ENCODE results near the gene ZNF74.

Gene ZNF74

DNA sequence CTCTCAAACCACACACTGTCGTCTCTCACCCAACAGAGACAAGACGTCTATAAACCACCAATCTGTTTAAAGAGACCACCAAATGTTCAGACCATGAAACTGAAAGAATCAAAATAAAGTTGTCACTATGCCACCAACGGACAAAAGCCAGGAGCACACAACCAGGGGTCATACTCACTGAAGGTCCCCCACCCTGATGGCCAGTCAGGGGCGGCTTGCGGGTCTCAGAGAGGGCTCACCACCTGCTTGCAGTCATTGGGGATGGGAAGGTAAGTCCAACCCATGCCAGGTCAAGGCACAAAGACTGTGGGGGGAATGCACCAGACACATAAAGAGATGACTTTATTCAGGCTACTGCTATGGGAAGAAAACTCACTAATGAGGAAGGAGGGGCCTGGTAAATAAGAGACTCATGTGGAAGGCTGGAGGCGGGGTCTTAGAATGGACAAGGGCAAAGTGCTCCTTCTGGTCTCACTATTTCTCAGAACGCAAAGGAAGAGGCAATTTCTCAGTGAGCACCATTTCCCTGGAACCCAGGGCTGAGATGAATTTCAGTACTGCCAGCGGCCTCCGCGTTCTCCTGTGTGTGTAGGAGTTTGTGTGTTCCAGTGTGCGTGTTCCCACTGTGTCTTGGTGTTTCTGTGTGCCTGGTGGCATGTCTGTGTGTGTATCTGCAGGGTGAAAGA is 26.3 kb downstream of the ZNF74 start:
- no peak for DNase-seq (ENCODE audit: low read depth)

DNA sequence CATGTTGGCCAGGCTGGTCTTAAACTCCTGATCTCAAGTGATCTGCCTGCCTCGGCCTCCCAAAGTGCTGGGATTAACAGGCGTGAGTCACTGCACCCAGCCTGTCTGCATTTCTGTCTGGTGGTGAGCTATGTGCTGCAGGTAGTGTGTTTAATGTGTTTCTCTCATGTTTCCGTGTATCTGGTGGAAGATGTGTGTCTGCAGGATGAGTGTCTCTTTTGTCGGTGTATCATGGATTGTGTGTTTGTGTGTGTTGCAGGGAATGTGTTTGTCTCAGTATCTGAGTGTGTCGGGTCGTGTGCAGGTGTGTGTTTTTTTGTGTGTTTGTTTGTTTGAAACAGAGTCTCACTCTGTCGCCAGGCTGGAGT is 27.5 kb downstream of the ZNF74 start:
- DNase-seq (ENCODE audit: low read depth), result no peak

DNA sequence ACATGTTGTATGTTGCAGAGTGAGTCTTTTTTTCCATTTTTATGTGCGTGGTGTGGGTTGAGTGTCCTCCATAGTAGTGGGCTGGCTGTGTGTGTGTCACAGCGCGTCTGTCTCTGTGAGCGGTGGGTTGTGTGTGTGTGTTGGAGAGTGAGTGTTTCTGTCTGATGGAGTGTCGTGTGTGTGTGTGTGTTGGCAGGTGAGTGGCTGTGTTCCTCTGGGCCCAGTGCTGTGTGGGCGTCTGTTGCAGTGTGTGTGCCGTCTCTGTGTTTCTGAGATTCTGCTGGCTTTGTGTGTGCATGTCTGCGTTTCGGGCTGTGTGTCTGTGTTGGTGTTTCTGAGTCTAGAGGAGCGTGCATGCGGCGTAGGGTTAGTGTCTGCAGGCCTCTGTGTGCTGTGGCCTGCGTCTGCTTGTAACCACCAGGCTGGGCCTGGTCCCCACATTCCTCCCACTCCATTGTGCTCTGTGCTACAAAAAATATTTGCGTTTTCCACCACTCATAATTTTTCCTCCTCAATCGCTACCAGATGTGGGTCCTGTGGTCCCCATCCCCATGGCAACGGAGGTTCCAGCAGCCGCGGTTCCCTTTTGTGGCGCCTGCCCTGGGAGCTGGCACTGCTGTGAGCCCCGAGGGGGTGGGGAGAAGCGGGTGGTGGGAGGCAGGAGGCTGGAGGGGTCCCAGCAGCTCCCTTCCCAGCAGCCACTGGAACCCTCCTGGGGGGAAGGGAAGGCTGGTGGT is 28.5 kb downstream of the ZNF74 start:
- DNase-seq (ENCODE audit: low read depth), result no peak

DNA sequence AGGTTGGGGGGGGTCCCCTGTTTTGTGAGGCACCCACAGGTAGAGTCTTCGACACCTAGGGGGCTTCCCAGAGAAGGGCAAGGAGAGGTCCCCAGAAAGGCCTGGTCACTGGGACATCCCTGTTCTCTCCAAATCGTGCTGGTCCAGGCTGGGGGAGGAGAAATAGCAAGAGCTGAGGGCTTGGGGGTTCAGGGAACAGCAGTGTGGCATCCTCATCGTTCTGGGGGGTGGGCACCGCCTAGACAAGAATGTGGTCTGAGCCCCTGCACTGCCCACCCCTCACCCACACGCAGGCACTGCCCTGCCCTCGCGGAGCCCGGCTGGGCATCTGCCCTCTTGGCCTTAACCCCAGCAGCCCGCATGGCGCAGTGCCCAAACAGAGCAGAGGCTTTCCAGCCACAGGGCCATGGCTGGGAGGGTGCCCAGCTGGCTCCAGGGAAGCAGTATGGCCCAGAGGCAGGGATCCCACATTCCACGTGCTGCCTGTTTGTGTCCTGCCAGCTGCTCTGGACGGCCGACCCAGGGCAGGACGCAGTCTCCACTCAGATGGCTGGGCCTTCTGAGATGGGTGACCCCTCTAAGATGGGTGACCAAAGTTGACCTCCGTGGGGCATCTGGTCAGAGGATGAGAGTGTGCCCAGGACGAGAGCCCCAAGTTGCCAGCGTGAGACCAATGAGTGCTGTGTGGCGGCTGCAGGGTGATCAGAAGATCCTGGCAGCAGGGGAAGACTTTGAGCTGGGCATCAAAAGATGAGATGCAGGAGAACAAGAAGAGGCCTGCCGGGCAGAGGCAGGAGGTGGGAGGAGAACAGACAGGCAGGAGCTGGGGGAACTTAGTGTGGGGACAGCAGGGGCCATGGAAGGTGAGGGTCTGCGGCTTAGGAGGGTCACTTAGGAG is 29.3 kb downstream of the ZNF74 start:
- DNase-seq (ENCODE audit: low read depth), result no peak

DNA sequence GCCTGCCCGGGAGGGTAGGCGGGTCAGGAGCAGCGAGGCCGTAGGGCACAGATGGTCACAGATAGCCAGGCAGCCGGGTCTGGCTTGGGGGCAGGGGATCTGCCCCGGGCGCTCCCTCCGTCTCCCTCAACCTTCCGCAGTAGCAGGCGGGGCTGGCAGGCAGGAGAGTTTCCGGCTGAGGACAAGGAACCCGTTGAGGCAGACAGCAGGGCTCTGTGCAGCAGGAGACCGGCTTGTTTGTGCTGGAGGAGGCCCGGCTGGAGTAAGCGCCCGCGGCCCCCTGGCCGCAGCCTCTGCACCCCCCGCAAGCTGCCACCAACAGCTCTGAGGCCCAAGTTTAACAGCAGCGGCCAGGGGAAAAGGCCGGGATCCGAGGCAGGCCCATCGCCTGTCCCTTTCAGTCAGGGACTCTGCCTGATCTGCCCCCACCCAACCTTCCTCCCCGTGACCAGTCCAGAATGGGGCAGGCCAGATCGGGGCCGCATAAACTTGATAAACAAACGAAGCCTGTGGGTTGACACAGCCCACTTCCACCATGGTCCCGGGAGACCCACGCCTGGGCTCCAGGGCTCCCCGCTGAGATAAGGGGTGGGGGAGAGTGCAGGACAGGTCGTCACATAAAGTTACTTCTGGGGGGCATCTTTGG is 30.1 kb downstream of the ZNF74 start:
- DNase-seq (ENCODE audit: low read depth), result no peak

DNA sequence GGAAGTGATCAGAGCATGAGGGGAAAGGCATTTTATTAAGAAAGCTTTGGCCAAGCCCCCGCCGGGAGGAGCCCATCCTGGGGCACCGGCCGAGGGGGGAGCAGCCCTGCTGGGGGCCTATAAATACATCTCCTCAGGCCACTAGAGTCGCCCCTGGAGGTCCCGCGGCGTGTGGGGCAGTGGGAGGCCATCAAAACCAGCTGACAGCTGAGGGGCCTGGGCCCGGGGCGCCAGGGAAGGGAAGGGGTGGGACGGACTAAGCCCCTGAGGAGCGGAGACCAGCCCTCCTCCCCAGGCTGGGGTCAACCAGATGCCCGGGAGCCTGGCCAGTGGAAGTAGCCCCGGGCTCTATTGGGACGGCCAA is 30.6 kb downstream of the ZNF74 start:
- DNase-seq (ENCODE audit: low read depth), result no peak

DNA sequence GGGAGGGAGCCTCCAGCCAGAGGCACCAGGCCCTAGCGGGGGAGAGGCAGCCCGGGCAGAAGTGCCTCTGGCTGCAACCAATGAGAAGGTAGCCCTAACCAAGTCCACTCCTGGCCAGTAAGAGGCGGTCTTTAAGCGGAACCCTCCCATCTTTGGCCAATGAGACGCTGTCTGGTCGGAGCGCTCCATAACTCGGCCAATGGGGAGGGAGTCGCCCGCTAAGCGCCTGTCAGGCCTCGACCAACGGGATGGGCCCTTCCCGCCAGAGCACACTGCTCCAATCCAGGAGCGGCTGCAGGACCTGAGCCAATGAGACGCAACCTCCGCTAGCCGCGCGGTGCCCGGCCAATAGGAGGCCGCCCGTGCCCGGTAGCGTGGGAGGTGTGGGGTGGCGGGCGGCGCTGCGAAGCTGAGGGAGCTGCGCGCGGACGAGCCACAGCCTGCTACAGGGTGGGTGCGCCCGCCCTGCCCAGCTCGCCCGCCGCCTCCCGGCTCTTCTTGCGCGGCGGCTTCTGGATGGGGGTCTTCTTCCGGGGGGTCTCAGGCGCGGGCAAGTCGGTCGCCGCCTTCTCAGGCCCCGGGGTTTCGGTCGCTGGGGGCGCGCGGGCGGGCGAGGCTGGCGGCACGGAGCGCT is 31.1 kb downstream of the ZNF74 start:
- DNase-seq (ENCODE audit: low read depth), result no peak

DNA sequence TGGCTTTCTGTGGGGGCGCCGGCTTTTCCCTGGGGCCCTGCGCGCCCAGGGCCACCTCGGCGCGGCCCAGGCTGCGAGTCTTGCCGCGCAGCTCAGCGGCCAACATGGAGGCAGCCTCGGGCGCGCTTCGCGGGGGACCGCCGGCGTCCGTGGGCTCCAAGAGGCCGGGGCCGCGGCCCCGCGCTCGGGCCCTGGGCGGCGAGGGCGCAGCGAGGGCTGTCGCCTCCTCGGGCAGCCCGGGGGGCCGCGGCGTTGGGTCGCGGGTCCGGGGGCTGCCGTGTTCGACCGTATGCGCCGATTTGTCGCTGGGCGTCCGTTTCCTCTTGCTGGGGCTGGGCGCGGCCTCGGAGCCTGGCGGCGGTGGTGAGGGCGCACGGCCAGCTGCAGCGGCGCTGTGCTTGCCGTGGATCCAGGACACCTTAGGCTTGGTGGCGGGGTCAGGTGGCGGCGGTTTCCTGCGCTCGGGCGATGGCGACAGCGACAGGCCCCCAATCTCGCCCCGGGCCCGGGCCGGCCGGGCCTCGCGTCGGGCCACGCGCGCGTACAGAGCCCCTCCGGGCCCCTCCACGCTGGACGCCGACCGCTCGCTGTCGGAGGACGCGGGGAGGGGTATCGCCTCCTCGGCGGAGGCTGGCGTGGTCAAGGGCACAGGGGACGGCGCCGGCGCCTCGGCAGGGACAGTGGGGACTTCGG is 31.8 kb downstream of the ZNF74 start:
- no peak for DNase-seq (ENCODE audit: low read depth)

DNA sequence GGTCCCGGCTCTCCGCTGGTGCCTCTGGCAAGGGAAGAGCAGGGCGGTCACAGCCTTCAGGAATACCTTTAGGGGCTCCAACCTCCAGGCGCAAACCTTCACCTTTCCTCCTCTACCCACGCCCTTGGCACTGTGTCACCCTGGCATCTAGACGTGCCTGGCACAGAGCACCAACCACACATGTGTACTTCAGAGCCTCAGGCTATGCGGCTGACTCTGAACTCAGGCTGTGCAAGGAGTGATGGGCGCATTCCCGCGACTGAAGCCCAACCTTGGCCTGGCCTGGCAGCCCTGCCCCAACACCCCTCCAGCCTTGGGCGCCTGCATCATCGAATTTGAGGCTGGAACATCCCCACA is 32.3 kb downstream of the ZNF74 start:
- DNase-seq (ENCODE audit: low read depth), result no peak

DNA sequence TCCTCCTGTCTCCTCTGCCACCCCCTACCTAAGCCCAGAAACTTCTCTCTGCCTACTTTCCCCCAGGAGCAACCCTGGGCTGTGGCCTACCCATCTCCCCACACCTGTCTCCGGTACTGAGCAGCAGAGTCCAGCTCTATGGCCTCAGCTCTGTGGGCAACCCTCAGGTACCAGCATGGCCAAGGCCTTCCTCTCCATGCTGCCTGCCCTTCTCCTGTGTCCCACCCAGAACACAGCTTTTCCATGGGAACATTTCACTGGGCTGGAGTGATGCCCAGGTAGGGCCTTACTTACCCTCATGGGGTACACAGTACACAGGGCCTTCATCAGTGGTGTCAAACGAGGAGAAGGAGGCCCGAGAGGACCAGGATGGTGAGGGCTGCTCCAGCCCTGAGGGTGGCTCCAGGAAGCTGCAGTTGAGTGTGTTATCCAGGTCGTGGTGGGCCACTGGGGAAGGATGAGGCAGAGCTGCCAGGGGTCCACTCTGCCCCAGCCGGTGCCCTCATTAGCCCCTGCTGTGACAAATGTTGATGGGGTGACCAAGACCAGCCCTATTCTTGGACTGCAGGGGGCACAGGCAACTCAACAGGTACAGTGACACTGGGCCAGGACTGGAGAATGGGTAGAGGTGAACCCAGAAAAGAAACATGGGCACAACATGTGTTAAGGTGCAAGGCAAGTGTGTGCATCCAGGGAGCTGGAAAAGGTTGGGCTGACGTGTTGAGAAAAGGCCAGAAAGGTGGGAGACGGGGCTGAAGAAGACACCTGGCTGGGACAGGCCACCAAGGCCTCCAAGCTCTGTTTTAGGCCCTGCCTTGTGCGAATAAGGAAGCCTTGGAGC is 33.4 kb downstream of the ZNF74 start:
- no peak for DNase-seq (ENCODE audit: low read depth)

DNA sequence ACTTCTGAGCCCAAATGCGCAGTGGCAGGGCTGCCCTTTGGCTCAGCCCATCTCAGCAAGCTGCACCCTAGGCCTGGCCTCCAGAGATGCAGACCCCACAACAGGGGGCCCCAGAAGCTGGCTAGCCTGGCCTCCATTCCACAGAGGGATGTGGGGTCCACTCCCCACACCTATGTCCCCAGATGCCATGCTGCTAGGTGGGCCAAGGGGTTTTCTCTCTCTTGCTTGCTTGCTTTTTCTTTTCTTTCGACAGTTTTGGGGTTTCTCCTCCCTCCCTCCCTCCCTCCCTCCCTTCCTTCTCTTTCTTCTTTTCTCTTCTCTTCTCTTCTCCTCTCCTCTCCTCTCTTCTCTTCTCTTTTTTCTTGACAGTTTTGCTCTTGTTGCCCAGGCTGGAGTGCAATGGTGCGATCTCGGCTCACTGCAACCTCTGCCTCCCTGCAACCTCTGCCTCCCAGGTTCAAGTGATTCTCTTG is 34.0 kb downstream of the ZNF74 start:
- DNase-seq (ENCODE audit: low read depth), result no peak

DNA sequence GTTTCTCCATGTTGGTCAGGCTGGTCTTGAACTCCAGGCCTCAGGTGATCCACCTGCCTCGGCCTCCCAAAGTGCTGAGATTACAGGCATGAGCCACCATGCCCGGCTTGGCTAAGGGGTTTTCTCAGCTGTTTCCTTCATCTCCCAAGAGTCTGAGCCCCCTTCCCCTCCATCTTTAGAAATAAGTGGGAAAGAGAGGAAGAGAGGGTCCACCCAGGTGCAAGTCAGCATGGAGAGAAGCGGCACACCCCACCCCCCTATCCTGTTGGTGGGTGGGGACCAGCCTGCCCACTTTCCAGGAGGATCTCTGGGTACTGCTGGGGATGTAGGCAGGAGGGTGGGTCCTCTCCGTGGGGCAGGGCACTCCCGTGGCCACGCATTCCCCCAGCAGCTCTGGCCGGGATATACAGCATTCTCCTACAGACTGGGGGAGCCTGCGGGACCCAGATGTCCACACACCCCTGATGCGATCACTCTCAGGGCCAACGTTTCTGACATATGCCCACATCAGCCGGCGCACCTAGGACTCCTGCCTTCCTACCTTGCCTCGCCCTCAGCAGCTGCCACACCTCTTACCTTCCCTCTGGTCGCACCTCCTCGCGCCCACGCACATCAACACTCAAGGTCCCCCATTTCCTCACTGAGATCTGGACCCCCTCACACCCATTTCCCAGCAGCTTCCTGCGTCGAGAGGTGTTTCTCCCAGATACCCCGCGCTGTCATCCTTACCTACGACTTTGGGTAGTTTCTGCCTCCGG is 34.7 kb downstream of the ZNF74 start:
- no peak for DNase-seq (ENCODE audit: low read depth)

DNA sequence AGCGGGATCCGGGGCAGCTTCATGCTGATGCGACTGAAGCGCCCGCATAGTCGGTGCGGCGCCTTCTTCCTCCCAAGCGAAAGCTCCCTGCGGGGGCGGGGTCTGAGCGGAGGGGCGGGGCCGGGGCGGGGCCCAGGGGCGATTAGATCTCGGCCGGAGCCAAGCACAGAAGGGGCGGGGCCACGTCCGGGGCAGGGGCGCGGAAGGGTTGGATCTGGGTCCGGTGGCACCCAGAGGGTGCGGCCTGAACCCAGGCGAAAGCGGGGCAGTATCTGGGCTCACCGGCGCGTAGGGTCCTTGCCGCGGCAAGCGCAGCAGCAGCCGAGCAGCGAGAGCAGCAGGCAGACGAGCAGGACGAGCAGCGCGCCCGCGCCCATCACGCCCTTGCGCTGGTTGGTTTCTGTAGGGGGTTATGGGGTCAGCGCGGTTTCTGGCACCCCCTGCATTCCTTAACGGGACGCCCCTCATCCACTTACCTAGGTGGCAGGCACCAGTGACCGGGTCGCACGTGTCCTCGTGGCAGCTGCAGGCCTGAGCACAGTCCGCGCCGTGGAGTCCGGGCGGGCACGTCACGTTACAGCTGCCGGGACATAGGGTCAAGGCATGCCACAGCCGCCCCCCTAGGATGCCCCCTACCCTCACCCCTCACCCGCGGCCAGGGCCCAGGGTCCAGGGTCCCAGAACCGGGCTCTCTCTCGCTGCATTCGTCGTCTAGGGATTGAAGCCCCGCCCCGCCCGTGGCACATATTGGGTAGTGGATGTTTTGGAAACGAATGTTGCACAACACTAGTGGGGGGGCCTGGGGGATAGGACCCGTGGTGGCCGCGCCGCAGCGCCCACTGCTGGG is 35.5 kb downstream of the ZNF74 start:
- peak; percentile 71 for DNase-seq (ENCODE audit: low read depth)

DNA sequence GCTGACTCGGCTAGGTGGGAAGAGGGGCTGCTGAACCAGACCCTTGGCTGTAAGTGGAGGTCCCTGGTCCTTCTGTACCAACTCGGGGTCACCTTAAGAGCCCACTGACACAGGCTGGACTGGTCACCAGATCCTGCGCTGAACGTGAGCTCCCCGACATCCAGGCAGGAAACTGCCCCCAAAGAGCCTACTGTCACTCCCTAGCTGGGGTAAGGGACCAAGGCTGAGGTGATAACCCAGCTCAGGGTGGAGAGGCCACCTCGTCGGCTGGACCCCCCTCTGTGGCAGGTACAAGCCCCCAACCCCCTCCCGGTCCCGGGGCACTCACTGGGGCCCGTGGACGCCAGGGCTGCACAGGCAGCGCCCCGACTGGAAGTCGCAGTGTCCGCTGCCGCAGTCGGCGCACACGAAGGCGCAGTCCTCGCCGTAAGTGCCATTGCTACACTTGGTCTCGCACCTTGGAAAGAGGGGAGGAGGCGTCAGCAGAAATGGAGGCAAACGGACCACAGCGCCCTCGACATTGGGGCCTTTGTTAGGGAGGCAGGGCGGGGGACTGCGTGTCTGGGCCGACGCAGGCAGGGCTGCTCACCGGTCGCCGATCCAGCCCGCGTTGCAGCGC is 36.3 kb downstream of the ZNF74 start:
- DNase-seq (ENCODE audit: low read depth), result no peak

DNA sequence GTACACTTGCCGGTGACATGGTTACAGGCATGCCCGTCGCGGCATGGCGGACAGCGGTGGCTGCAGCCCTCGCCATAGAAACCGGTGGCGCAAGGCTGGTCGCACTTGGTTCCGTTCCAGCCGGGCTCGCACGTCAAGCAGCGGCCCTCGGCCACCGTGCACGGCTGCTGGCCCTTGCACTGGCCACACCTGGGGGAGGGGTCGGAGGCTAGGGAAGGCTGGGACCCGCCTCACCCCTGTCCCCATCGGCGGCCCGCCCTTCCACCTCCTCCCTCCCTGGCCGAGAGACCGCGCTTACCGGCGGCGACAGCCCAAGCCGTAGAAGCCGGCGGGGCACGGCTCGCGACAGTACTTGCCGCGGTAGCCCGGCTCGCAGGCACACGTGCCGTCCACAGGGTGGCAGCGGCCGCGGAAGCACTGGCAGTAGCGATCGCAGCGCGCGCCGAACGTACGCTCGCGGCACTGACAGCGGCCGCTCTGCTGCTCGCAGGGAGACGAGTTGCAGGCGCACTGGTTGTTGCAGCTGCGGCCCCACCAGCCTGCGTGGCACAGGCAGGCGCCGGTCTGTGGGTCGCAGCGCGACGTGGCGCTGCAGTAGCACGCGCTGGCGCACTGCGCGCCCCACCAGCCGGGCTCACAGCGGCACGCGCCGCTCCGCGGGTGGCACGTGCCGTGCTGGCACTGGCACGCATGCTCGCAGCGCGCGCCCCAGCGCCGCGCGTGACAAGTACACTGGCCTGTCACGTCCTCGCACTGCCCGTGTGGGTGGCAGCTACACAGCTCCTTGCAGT is 37.0 kb downstream of the ZNF74 start:
- peak; percentile 49 for DNase-seq (ENCODE audit: low read depth)

DNA sequence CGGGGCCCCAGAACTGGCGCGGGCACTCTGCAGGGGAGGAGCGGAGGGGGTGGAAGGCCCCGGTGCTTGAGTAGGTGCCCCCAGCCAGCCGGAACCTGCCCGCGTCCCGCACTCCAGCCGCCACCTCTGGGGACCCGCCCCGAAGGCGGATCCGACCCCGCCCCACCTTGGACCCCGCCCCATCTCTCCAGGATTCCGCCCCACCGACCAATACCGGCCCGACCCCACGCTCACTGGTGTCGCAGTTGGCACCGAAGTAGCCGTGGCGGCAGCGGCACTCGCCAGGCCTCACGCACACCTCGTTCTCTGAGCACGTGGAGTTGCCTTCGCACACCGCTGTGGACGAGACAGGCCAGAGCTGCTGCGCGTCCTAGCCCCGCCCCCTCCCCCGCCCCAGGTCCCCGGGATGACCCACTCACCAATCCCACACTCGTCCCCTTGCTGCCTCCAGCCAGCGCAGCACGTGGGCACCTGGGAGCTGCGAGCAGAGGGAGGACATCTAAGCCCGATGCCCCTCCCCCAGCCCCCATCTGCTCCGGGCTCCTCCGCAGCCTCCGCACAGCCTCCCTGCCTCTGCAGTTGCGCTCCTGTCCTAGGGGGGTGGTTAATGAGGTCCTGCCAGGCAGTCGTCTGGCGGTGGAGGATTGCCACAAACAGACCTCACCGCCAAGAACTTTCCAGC is 37.7 kb downstream of the ZNF74 start:
- no peak for DNase-seq (ENCODE audit: low read depth)

DNA sequence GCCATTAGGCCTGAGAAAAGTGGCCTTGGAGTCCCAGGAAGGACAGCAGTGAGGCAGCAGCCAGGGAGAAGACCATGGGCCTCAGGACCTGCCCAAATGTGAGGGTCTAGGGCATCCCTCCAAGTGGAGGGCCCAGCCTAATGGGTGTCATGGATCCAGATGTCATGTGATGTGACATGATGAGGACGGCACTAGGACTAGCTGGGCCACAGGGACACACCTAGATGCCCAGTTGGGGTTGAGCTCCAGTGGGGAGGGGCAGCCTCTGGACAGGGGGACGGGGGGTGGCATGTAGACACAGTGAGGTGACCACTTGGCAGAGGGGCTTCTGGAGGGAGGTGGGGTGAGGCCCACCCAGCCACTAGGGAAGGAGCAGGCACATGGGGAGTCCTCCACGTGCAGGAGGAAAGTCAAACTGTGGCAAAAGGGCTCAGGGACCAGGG is 38.3 kb downstream of the ZNF74 start:
- no peak for DNase-seq (ENCODE audit: low read depth)

Measured in activated T-helper 9 cell treated with anti-CD3 and anti-CD28 coated beads, Interleukin-2, amount 50 U/mL, for 16 hours (primary cell).